Hepatocyte (in vitro differentiated cells): ENCODE data around the gene HERPUD1. TPM values are rescaled to one million over a fixed set of nuclear protein-coding genes. Genes with fewer than 3 reads are reported as not detected.

Source experiments
- DNase-seq: peaks from one replicate; pipeline ENCODE4 v3.0.0-alpha.2; 2016; ENCODE audit warnings: low spot score
- H2AFZ ChIP-seq: fragments of 200-600 bp; sonication (generic); 2 replicates; pipeline ENCODE4 v1.6.0; 2016; ENCODE audit warnings: antibody characterized with exemption, mild to moderate bottlenecking
- H3K27ac ChIP-seq: fragments of 200-600 bp; sonication (generic); 2 replicates; pipeline ENCODE4 v1.5.1; 2016; ENCODE audit warnings: mild to moderate bottlenecking
- H3K27me3 ChIP-seq: fragments of 200-600 bp; sonication (generic); 2 replicates; pipeline ENCODE4 v1.6.1; 2016
- H3K36me3 ChIP-seq: fragments of 200-600 bp; sonication (generic); replicated peaks from 2 replicates; pipeline ENCODE4 v1.5.1; 2016; ENCODE audit warnings: low read depth; ENCODE audit not compliant: insufficient read depth
- H3K4me1 ChIP-seq: fragments of 200-600 bp; sonication (generic); 2 replicates; pipeline ENCODE4 v1.5.1; 2016; ENCODE audit warnings: mild to moderate bottlenecking, moderate library complexity; ENCODE audit not compliant: insufficient read depth
- H3K4me2 ChIP-seq: fragments of 200-600 bp; sonication (generic); 2 replicates; pipeline ENCODE4 v1.6.0; 2016
- H3K4me3 ChIP-seq: fragments of 200-600 bp; sonication (generic); 2 replicates; pipeline ENCODE4 v1.5.1; 2016; ENCODE audit warnings: mild to moderate bottlenecking
- H3K79me2 ChIP-seq: fragments of 200-600 bp; sonication (generic); 2 replicates; pipeline ENCODE4 v1.6.0; 2017; ENCODE audit warnings: mild to moderate bottlenecking
- H3K9me2 ChIP-seq: fragments of 200-600 bp; sonication (generic); replicated peaks from 2 replicates; pipeline ENCODE4 v1.6.0; 2017; ENCODE audit warnings: mild to moderate bottlenecking; ENCODE audit not compliant: insufficient read depth
- H3K9me3 ChIP-seq: fragments of 200-600 bp; sonication (generic); 2 replicates; pipeline ENCODE4 v1.5.1; 2016; ENCODE audit warnings: low read depth, mild to moderate bottlenecking
- H4K20me1 ChIP-seq: fragments of 200-600 bp; sonication (generic); 2 replicates; pipeline ENCODE4 v1.6.0; 2016; ENCODE audit warnings: mild to moderate bottlenecking; ENCODE audit not compliant: insufficient read depth, poor library complexity, severe bottlenecking
- EZH2 ChIP-seq: fragments of 200-600 bp; sonication (generic); IDR thresholded peaks from 2 replicates; pipeline ENCODE4 v1.6.1; 2016; ENCODE audit warnings: antibody characterized with exemption, mild to moderate bottlenecking, borderline replicate concordance
- EZH2phosphoT487 ChIP-seq: fragments of 200-600 bp; sonication (generic); IDR thresholded peaks from one replicate; pipeline ENCODE4 v1.6.1; 2018; ENCODE audit warnings: antibody characterized with exemption, mild to moderate bottlenecking, low read depth, moderate library complexity; ENCODE audit not compliant: unreplicated experiment, severe bottlenecking
- WGBS: methylation state at CpG from one replicate; pipeline ENCODE4 v1.1.6; 2016; ENCODE audit warnings: low lambda C conversion rate; ENCODE audit errors: missing lambda C conversion rate; 5-methylcytosine and 5-hydroxymethylcytosine counted together
- polyA plus RNA-seq: library from polyadenylated mRNA; unstranded; fragments of >200 nt; fragmentation: Nextera tagmentation; extraction: Ambion mirVana; gene quantifications from 2 replicates; pipeline ENCODE4 v1.2.1, GENCODE V29; 2016
- total RNA-seq: library from RNA; depleted of rRNA; stranded (reverse); fragments of >200 nt; gene quantifications from 2 replicates; pipeline ENCODE4 v1.2.3, GENCODE V29; 2014
- TF ChIP-seq, protein P1 (sequence below): fragments of 200-600 bp; sonication (generic); IDR thresholded peaks from 2 replicates; pipeline ENCODE4 v1.5.1; 2016; ENCODE audit warnings: antibody characterized with exemption, mild to moderate bottlenecking; ENCODE audit not compliant: poor library complexity

HERPUD1 gene
- total and polyA plus RNA-seq, 2 experiments from 2014 or later = 199 to 253 TPM

DNA sequence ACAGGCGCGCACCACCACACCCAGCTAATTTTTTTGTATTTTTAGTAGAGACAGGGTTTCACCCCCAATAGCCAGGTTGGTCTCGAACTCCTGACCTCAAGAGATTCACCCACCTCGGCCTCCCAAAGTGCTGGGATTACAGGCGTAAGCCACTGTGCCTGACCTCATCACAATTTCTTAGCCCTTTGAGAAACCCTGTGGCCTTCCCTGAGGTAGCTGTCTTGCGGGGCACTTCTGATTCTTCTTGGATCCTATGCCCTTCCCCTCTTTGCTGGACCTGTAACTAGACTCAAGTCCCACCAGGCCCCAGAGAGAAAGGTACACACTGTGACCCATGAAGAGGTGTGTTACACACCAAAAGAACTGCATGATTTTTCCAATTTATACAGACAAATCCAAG lies 16.3 kb downstream of the HERPUD1 start:
- H3K27ac ChIP-seq = no peak overlapping the region
- no peaks in the 10 kb centered on the region for H3K9me3 ChIP-seq
- no peaks in the 10 kb centered on the region for H3K9me2 ChIP-seq
- H3K4me1 ChIP-seq = no peaks in the 10 kb centered on the region
- H2AFZ ChIP-seq = no peak overlapping the region
- peaks cover 2% of the 10 kb centered on the region for H3K36me3 ChIP-seq
- no peak for DNase-seq
- H3K4me3 ChIP-seq = no peak overlapping the region
- TF ChIP-seq, protein P1, sequence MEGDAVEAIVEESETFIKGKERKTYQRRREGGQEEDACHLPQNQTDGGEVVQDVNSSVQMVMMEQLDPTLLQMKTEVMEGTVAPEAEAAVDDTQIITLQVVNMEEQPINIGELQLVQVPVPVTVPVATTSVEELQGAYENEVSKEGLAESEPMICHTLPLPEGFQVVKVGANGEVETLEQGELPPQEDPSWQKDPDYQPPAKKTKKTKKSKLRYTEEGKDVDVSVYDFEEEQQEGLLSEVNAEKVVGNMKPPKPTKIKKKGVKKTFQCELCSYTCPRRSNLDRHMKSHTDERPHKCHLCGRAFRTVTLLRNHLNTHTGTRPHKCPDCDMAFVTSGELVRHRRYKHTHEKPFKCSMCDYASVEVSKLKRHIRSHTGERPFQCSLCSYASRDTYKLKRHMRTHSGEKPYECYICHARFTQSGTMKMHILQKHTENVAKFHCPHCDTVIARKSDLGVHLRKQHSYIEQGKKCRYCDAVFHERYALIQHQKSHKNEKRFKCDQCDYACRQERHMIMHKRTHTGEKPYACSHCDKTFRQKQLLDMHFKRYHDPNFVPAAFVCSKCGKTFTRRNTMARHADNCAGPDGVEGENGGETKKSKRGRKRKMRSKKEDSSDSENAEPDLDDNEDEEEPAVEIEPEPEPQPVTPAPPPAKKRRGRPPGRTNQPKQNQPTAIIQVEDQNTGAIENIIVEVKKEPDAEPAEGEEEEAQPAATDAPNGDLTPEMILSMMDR = no peak
- TF ChIP-seq EZH2 (no peak), EZH2phosphoT487 (no peak)
- H4K20me1 ChIP-seq = no peaks in the 10 kb centered on the region
- H3K4me2 ChIP-seq = no peak overlapping the region
- WGBS = 98% methylated on average over 6 of the region's 6 CpGs
- H3K79me2 ChIP-seq = no peaks in the 10 kb centered on the region
- H3K27me3 ChIP-seq = no peaks in the 10 kb centered on the region

DNA sequence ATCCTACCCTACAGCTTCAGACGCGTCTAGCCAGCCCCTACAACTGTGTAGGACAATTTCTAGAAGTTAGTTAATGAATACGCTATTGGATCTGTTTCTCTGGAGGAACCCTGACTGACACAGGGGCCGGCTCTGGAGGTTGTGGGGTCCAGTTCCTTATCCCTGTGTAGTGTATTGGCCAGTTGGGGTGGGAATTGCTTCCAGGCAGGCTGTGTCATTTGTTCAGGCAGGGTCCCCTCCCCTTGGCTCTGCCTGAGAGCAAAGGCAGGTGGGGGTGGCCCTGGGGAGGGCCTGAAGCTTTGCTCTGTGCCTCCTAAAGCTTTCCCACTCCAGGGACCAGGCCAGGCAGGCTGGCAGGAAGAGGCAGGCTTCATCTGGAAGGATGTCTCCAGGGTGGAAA lies 18.1 kb downstream of the HERPUD1 start:
- H3K36me3 ChIP-seq = no peaks in the 10 kb centered on the region
- WGBS = 79% methylated on average over 4 of the region's 4 CpGs
- H4K20me1 ChIP-seq = no peaks in the 10 kb centered on the region
- H3K9me3 ChIP-seq = no peaks in the 10 kb centered on the region
- TF ChIP-seq EZH2 (no peak), EZH2phosphoT487 (no peak)
- TF ChIP-seq, protein P1 = no peak
- no peak overlapping the region for H3K27ac ChIP-seq
- no peak for DNase-seq
- H3K9me2 ChIP-seq = no peaks in the 10 kb centered on the region
- H3K4me1 ChIP-seq = no peaks in the 10 kb centered on the region
- no peak overlapping the region for H3K4me2 ChIP-seq
- no peaks in the 10 kb centered on the region for H3K79me2 ChIP-seq
- H3K4me3 ChIP-seq = no peak overlapping the region
- no peaks in the 10 kb centered on the region for H3K27me3 ChIP-seq
- H2AFZ ChIP-seq = no peak overlapping the region

DNA sequence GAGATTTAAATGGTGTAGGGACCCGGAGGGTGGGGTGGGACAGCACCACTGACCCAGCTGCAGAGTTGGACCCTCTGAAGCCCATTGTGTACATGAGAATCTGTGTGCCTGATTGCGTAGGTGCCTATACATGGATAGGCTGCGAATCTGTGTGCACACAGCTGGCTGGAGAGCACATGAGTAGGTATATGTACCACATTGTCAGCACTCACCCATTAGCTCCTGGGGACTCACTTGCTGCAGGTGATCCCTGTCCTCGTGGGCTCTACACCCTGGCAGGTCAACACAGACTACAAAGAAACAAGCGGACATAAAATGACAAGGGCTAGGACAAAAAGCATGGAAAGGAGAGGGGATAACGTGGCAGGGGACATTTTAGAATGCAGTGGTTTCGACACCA lies 18.5 kb downstream of the HERPUD1 start:
- no peak for DNase-seq
- WGBS = 89% methylated on average over 7 of the region's 7 CpGs
- TF ChIP-seq EZH2phosphoT487 = no peak
- no peak for TF ChIP-seq EZH2
- TF ChIP-seq, protein P1 = no peak

More for the DNA sequence above, 18.5 kb downstream of the HERPUD1 start:
- Histone ChIP-seq H3K9me2 (no peaks in the 10 kb centered on the region), H4K20me1 (no peaks in the 10 kb centered on the region), H3K27me3 (no peaks in the 10 kb centered on the region), H3K36me3 (no peaks in the 10 kb centered on the region), H3K4me1 (no peaks in the 10 kb centered on the region), H3K4me3 (no peak overlapping the region), H2AFZ (no peak overlapping the region), H3K9me3 (no peaks in the 10 kb centered on the region), H3K4me2 (no peak overlapping the region), H3K27ac (no peak overlapping the region), H3K79me2 (no peaks in the 10 kb centered on the region)
